Endodermal cell (in vitro differentiated cells): ENCODE measurements around the gene ANKRD24. TPM values are rescaled to one million over a fixed set of nuclear protein-coding genes. Genes with fewer than 3 reads are reported as not detected.
A peak's percentile ranks its signal among the peaks of the same experiment; 100 is the strongest.

Source experiments
- DNase-seq: peaks from one replicate; pipeline ENCODE4 v3.0.0-alpha.2; 2017
- H3K27ac ChIP-seq: 2 replicates; pipeline ENCODE4 v1.5.1; 2013; ENCODE audit warnings: mild to moderate bottlenecking, low read depth, low read length, moderate library complexity
- H3K27me3 ChIP-seq: 2 replicates; pipeline ENCODE4 v1.6.1; 2013; ENCODE audit warnings: mild to moderate bottlenecking, low read length, moderate library complexity; ENCODE audit not compliant: insufficient read depth, control insufficient read depth, poor library complexity, severe bottlenecking
- H3K36me3 ChIP-seq: 2 replicates; pipeline ENCODE4 v1.7.0; 2013; ENCODE audit warnings: mild to moderate bottlenecking, low read length, moderate library complexity; ENCODE audit not compliant: control insufficient read depth, insufficient read depth
- H3K4me1 ChIP-seq: one replicate; pipeline ENCODE4 v1.7.0; 2013; ENCODE audit warnings: low read length; ENCODE audit not compliant: control insufficient read depth, insufficient read depth
- H3K4me3 ChIP-seq: 2 replicates; pipeline ENCODE4 v1.5.1; 2013; ENCODE audit warnings: mild to moderate bottlenecking, low read length, moderate library complexity
- H3K9ac ChIP-seq: 2 replicates; pipeline ENCODE4 v1.6.1; 2013; ENCODE audit warnings: mild to moderate bottlenecking, low read length, moderate library complexity; ENCODE audit not compliant: poor library complexity, severe bottlenecking; ENCODE audit errors: extremely low read depth
- H3K9me3 ChIP-seq: 2 replicates; pipeline ENCODE4 v1.6.1; 2013; ENCODE audit warnings: mild to moderate bottlenecking, low read length, moderate library complexity; ENCODE audit not compliant: control insufficient read depth
- H3K27ac Mint-ChIP-seq: 2 replicates; pipeline ENCODE4 v1.8.0; 2020; ENCODE audit warnings: mixed read lengths
- H3K27me3 Mint-ChIP-seq: 2 replicates; pipeline ENCODE4 v1.8.0; 2021; ENCODE audit warnings: mild to moderate bottlenecking, mixed read lengths; ENCODE audit not compliant: insufficient read depth
- H3K36me3 Mint-ChIP-seq: 2 replicates; pipeline ENCODE4 v1.8.0; 2020; ENCODE audit warnings: low read depth, mixed read lengths
- H3K4me1 Mint-ChIP-seq: 2 replicates; pipeline ENCODE4 v1.8.0; 2020; ENCODE audit warnings: mixed read lengths
- H3K4me3 Mint-ChIP-seq: 2 replicates; pipeline ENCODE4 v1.8.0; 2020; ENCODE audit warnings: mild to moderate bottlenecking, moderate library complexity, mixed read lengths
- H3K9me3 Mint-ChIP-seq: 2 replicates; pipeline ENCODE4 v1.8.0; 2020; ENCODE audit warnings: mild to moderate bottlenecking, mixed read lengths
- whole genome bisulfite sequencing, 2 experiments: methylation state at CpG; one replicate each; pipeline versions ENCODE4 v1.1.5 to v1.1.7; 2013; ENCODE audit warnings: missing lambda C conversion rate in 2 of 2, mixed read lengths in 1 of 2; ENCODE audit not compliant: insufficient coverage in 1 of 2, insufficient read length in 1 of 2; 5-methylcytosine and 5-hydroxymethylcytosine counted together
- total RNA-seq, 2 donors: library from RNA; stranded (reverse); fragmentation: NEBNext Ultra II Directional in 1 of 2; extraction: Animal tissue kit (Norgen Biotek cat#: 25700) in 1 of 2; gene quantifications; 2 replicates in 1 of 2; 3 replicates in 1 of 2; pipeline ENCODE4 v1.2.1, GENCODE V29; 2021
- TF ChIP-seq, protein P1 (sequence below): fragments of 200-600 bp; sonication (generic); conservative IDR thresholded peaks from 2 replicates; pipeline ENCODE4 v1.5.0; 2021; ENCODE audit warnings: antibody characterized with exemption, mild to moderate bottlenecking

Gene ANKRD24
- total RNA-seq, 2 donors from 2014 or later: 0.77 to 2.0 TPM

DNA sequence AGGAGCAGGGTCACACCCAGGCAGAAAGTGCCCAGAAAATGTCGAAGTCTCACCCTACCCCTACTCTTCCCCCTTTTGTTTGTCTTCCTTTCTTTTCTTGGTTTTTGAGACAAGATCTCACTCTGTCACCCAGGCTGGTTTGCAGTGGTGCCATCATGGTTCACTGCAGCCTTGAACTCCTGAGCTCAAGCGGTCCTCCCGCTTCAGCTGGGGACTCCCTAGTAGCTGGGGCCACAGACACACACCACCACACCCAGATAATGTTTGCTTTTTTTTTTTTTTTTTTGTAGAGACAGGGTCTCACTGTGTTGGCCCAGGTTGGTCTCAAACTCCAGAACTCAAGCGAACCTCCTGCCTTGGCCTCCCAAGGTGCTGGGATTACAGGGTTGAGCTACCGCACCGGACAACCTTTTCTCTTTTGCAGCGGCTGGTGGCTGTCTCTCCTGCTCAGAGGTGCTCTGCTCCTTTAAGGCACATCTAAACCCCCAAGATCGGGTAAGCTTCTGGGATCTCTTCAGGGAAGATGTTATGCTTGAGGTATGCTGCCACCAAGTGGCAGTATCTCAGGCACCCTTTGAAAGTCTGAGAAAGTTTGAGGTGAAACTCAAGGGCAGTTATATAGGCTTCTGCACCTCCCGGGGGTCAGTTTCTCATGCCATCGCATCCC, 24.5 kb downstream of the ANKRD24 start:
- no peak overlapping the region for H3K9ac ChIP-seq
- no peaks in the 10 kb centered on the region for H3K4me1 ChIP-seq
- H3K4me1 Mint-ChIP-seq: no peaks in the 10 kb centered on the region
- H3K36me3 ChIP-seq: no peaks in the 10 kb centered on the region
- H3K27me3 ChIP-seq: no peaks in the 10 kb centered on the region
- no peak overlapping the region for H3K4me3 ChIP-seq
- no peaks in the 10 kb centered on the region for H3K9me3 ChIP-seq
- H3K36me3 Mint-ChIP-seq: no peaks in the 10 kb centered on the region
- peaks cover 8% of the 10 kb centered on the region for H3K27me3 Mint-ChIP-seq
- DNase-seq: no peak
- H3K4me3 Mint-ChIP-seq: no peak overlapping the region
- H3K27ac Mint-ChIP-seq: no peak overlapping the region
- no peak overlapping the region for H3K27ac ChIP-seq
- WGBS, 2 experiments: 80 to 90% methylated on average over 4 to 10 of the region's 10 CpGs
- TF ChIP-seq, protein P1, sequence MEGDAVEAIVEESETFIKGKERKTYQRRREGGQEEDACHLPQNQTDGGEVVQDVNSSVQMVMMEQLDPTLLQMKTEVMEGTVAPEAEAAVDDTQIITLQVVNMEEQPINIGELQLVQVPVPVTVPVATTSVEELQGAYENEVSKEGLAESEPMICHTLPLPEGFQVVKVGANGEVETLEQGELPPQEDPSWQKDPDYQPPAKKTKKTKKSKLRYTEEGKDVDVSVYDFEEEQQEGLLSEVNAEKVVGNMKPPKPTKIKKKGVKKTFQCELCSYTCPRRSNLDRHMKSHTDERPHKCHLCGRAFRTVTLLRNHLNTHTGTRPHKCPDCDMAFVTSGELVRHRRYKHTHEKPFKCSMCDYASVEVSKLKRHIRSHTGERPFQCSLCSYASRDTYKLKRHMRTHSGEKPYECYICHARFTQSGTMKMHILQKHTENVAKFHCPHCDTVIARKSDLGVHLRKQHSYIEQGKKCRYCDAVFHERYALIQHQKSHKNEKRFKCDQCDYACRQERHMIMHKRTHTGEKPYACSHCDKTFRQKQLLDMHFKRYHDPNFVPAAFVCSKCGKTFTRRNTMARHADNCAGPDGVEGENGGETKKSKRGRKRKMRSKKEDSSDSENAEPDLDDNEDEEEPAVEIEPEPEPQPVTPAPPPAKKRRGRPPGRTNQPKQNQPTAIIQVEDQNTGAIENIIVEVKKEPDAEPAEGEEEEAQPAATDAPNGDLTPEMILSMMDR: peak; percentile 39
- no peaks in the 10 kb centered on the region for H3K9me3 Mint-ChIP-seq

DNA sequence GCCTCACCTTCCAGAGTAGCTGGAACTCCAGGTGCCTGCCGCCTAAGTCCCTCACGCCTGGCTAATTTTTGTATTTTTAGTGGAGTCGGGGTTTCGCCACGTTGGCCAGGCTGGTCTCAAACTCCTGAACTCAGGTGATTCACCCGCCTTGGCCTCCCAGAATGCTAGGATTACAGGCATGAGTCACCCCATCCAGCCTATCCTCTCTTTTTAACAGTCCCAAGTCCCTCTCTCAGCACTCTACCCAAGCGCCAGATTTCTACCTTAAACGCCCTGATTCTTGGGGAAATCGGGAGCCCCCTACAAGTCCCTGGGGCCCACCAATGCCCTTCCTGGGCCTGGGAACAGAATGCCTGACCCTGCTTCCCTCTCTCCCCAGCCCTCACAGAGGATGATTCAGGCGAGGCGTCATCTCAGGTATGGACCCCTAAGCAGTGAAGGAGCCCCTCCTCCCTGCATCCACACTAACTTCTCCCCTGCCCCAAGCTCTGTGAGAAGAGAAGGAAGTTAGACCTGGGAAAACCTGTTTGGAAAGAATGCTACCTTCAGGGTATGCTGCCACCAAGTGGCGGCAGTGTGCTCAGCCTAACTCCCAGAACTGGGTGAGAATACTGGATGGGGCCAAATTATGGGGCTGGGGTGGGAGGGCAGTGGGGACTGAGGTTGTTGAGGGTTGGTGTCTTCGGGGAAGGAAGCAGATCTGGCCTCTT, 26.1 kb downstream of the ANKRD24 start:
- peak; percentile 78 for DNase-seq
- TF ChIP-seq, protein P1: peak; percentile 66
- H3K27me3 ChIP-seq: no peaks in the 10 kb centered on the region
- Mint-ChIP-seq H3K27me3 (peaks cover 5% of the 10 kb centered on the region), H3K9me3 (no peaks in the 10 kb centered on the region), H3K4me1 (no peaks in the 10 kb centered on the region), H3K27ac (peak overlapping the region; percentile 75), H3K4me3 (no peak overlapping the region), H3K36me3 (no peaks in the 10 kb centered on the region)
- WGBS, 2 experiments: 83 to 85% methylated on average over 9 to 13 of the region's 13 CpGs
- no peaks in the 10 kb centered on the region for H3K36me3 ChIP-seq
- no peak overlapping the region for H3K27ac ChIP-seq
- H3K9ac ChIP-seq: no peak overlapping the region
- H3K9me3 ChIP-seq: no peaks in the 10 kb centered on the region
- no peaks in the 10 kb centered on the region for H3K4me1 ChIP-seq
- H3K4me3 ChIP-seq: no peak overlapping the region

DNA sequence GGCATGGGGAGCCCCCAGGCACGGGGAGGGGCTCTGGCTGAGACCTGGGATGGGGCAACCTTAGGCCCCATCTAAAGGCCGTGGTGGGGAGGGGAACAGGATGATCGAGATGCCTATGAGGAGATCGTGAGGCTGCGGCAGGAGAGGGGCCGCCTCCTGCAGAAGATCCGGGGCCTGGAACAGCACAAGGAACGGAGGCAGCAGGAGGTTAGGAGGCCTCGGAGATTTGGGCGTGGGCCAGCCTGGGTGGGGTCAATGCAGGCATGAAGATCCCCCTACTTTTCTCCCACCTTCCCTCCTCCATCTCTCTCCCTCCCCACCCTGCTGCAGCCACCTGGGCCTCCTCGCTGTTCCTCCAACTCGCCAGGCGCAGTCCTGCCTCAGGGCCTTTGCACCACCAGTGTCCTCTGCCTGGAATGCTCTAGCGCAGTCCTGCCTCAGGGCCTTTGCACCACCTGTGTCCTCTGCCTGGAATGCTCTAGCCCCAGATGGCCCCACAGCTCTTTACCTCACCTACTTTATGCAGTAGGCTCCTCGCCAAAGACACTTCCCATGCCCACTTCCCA, 27.8 kb downstream of the ANKRD24 start:
- Histone ChIP-seq H3K4me1 (no peaks in the 10 kb centered on the region), H3K4me3 (no peak overlapping the region), H3K36me3 (no peaks in the 10 kb centered on the region), H3K9ac (no peak overlapping the region), H3K27me3 (no peaks in the 10 kb centered on the region), H3K9me3 (no peaks in the 10 kb centered on the region), H3K27ac (no peak overlapping the region)
- TF ChIP-seq, protein P1: no peak
- no peak for DNase-seq
- no peaks in the 10 kb centered on the region for H3K4me1 Mint-ChIP-seq
- WGBS, 2 experiments: 74 to 87% methylated on average over 6 to 14 of the region's 15 CpGs
- no peak overlapping the region for H3K4me3 Mint-ChIP-seq
- H3K27me3 Mint-ChIP-seq: peaks cover 5% of the 10 kb centered on the region
- no peaks in the 10 kb centered on the region for H3K9me3 Mint-ChIP-seq
- H3K27ac Mint-ChIP-seq: no peak overlapping the region
- no peaks in the 10 kb centered on the region for H3K36me3 Mint-ChIP-seq
